ENCODE results near the gene BAHCC1. TPM values are rescaled to one million over a fixed set of nuclear protein-coding genes. Genes with fewer than 3 reads are reported as not detected.

Gene BAHCC1
- total and polyA plus RNA-seq, 12 donors = 4.8 to 13.1 (median 9.2) TPM

DNA sequence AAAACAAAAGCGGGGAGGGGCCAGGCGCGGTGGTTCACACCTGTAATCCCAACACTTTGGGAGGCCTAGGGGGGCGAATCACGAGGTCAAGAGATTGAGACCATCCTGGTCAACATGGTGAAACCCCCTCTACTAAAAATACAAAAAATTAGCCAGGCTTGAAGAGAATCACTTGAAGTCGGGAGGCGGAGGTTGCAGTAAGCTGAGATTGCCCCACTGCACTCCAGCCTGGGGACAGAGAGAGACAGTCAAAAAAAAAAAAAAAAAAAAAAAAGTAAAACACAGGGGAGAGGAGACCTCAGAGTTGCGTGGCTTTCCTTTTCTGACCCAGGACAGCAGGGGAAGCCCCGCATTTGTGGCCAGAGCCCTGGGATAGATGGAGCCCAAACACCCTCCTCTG, 97.4 kb downstream of the BAHCC1 start:
- intact Hi-C loops (cut with DNase I) = no loop called here
- Histone ChIP-seq H3K36me3 (no peaks in the 10 kb centered on the region), H3K27me3 (peaks cover 0 to 12% (median 0%) of the 10 kb centered on the region in 7 donors), H3K4me3 (no peak overlapping the region), H3K27ac (no peak overlapping the region), H3K9me3 (no peaks in the 10 kb centered on the region), H3K4me1 (peaks cover 2 to 21% (median 9%) of the 10 kb centered on the region in 9 donors)
- 85 to 86% methylated on average over 8 to 9 of the region's 9 CpGs for WGBS, 2 donors
- TF ChIP-seq, protein P1, sequence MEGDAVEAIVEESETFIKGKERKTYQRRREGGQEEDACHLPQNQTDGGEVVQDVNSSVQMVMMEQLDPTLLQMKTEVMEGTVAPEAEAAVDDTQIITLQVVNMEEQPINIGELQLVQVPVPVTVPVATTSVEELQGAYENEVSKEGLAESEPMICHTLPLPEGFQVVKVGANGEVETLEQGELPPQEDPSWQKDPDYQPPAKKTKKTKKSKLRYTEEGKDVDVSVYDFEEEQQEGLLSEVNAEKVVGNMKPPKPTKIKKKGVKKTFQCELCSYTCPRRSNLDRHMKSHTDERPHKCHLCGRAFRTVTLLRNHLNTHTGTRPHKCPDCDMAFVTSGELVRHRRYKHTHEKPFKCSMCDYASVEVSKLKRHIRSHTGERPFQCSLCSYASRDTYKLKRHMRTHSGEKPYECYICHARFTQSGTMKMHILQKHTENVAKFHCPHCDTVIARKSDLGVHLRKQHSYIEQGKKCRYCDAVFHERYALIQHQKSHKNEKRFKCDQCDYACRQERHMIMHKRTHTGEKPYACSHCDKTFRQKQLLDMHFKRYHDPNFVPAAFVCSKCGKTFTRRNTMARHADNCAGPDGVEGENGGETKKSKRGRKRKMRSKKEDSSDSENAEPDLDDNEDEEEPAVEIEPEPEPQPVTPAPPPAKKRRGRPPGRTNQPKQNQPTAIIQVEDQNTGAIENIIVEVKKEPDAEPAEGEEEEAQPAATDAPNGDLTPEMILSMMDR (IDR thresholded peaks at IDR 0.05) = no peak
- DNase-seq (peak in 1 of 2 donors; percentile 4), ATAC-seq (no peak)

DNA sequence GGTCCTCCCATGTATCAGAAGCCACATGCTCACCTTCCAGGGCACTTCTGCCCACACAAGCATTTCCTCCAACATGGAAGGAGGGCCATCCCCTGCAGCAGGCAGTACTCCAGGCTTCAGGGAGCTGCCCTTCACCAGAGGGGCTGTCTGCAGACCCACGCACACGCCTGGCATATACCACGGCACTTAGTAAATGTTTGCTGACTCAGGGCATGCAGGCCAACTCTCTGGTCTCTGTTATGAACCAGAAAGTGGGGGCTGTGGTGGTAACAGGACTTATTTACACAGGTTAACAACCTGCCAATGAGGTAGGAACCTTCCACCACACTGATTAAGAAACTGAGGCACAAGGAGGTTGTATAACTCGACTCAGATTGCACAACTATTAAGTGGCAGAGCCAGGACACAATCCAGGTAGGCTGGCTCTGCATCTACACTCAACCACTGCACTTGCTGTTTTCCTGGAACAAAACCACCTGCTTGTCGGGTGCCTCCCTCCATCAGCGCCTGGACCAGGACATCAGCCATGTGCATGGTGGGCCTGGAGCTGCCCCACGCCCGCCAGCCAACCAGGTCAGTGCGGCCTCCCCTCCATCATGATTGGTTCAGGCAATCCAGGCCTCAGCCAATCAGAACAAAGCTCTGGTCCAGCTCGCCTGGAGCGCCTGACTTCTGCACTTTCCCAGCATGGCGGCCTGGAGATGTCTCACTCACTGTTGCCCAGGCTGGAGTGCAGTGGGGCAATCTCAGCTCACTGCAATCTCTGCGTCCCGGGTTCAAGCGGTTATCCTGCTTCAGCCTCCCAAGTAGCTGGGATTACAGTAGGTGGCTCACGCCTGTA, 98.2 kb downstream of the BAHCC1 start:
- TF ChIP-seq, protein P1 (IDR thresholded peaks at IDR 0.05) = no peak
- DNase-seq = peak in 1 of 2 donors; percentile 3
- ATAC-seq = no peak
- Histone ChIP-seq H3K9me3 (no peaks in the 10 kb centered on the region), H3K4me1 (peaks cover under 1 to 16% (median 7%) of the 10 kb centered on the region in 9 donors), H3K27me3 (peaks cover 0 to 12% (median 0%) of the 10 kb centered on the region in 7 donors), H3K36me3 (no peaks in the 10 kb centered on the region), H3K4me3 (no peak overlapping the region), H3K27ac (no peak overlapping the region)
- WGBS, 2 donors = 85 to 87% methylated on average over 16 of the region's 16 CpGs
- intact Hi-C loops (cut with DNase I) = no loop called here

DNA sequence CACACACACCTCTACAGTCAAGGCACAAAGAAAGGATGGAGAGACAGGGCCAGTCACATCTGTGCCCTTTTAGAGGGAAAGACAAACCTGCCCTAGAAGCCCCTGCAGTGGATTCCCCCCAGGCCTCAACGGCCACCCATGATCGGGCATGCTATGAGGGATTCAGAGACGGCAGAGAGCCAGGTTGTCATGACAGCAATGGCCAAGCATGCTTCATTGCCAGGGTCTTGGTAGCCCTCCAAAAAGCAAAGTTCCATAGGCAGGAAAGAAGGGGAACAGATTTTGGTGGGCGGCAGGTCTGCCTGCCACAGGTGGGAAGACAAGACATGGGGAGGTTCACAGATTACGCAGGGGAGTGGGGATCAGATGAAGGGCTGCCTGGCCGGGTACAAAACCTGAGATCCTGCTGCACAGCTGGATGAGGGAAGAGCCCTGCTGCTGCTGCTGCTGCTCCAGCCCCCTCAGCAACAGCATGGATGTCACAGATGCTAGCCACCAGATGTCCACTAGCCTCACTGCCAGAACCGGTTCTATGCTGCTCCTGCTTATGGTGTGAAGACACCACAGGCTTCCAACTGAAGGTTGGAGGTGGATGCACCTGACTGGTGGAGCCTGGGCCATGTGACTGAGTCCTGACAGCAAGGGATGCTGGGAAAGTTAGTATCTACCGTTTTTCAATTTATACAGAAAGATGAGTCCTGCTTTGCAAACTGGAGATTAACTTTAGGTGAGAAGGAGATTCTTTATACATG, 99.5 kb downstream of the BAHCC1 start:
- TF ChIP-seq, protein P1 (IDR thresholded peaks at IDR 0.05) = no peak
- DNase-seq = peak in 1 of 2 donors; percentile 1
- intact Hi-C loops (cut with DNase I) = no loop called here
- 43 to 44% methylated on average over 8 of the region's 8 CpGs for WGBS, 2 donors
- Histone ChIP-seq H3K4me3 (no peak overlapping the region), H3K27ac (no peak overlapping the region), H3K9me3 (no peaks in the 10 kb centered on the region), H3K4me1 (peaks cover 0 to 8% (median 0%) of the 10 kb centered on the region in 9 donors), H3K27me3 (peaks cover 0 to 12% (median 0%) of the 10 kb centered on the region in 7 donors), H3K36me3 (no peaks in the 10 kb centered on the region)
- ATAC-seq = no peak

DNA sequence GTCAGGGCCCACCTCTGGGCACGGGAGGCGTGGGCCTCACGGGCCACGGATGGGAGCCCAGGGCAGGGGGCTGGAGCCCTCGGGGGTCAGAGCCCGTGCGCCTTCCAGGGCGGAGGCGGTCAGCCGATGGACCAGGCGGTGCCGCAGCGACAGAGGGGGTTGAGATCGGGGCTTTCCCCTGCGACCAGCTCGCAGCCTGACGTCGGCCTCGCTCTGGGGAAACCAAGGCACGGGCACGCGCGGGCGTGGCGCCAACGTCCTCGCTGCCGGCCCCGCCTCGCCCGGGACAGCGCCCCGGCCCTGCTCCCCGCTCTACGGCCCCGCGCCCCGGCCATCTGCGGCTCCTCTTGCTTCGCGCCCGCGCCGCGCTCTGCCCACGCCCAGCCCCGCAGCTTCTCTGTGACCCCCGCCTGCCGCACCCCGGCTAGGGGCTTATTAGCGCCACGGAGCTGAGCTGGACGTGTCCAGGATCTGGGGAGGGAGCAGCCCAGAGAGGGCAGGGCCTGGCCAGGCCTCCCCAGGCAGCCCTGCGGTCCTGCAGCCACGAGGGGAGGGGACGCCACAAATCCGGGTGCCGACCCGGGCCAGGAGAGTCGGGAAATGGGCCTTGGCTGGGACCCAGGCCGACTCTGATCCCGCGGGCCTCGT, 103.8 kb downstream of the BAHCC1 start:
- Histone ChIP-seq H3K27ac (no peak overlapping the region), H3K36me3 (no peaks in the 10 kb centered on the region), H3K4me1 (peaks cover 0 to 11% (median 0%) of the 10 kb centered on the region in 9 donors), H3K4me3 (peak overlapping the region in 1 of 10 donors; percentile 8), H3K27me3 (peaks cover 0 to 8% (median 0%) of the 10 kb centered on the region in 7 donors), H3K9me3 (no peaks in the 10 kb centered on the region)
- 55 to 59% methylated on average over 61 to 64 of the region's 64 CpGs for WGBS, 2 donors
- DNase-seq (no peak), ATAC-seq (peak in 4 of 8 donors; percentile 19 to 29 (median 24))
- TF ChIP-seq, protein P1 (IDR thresholded peaks at IDR 0.05) = no peak
- intact Hi-C loops (cut with DNase I) = no loop called here

Measured in heart right ventricle (tissue), 16 donors.